ENCODE data around the gene PIEZO2.
"Not testable (repeated sequence)": the region's sequence is repeated elsewhere in the genome, so short reads cannot be mapped to it uniquely, and the experiment has no call there.

PIEZO2 gene

GRCh38 chr18:11149441-11150270, at the start of gene PIEZO2:
Gene PIEZO2 (minus strand): TSS chr18:11149569. CDS start chr18:11148588, 981 bp downstream.
- in situ Hi-C loops (cut with HindIII; ENCODE audit: low sequenced_read_pairs) = loop anchor here (5.0 kb wide), 2 partner anchors 102 to 297 kb away; no protein-coding TSS in a partner anchor

- in situ Hi-C loops (cut with HindIII; ENCODE audit: low sequenced_read_pairs) = no loop called here
These were observed 34.3 kb upstream of the PIEZO2 start for GRCh38 chr18:11183637-11184036.

- in situ Hi-C loops (cut with HindIII; ENCODE audit: low sequenced_read_pairs) = not testable (repeated sequence)
These were observed 32.3 kb upstream of the PIEZO2 start for GRCh38 chr18:11181629-11182028.

- in situ Hi-C loops (cut with HindIII; ENCODE audit: low sequenced_read_pairs) = no loop called here
These were observed 30.7 kb upstream of the PIEZO2 start for GRCh38 chr18:11179959-11180519.

GRCh38 chr18:11178951-11179549, 29.7 kb upstream of the PIEZO2 start:
- in situ Hi-C loops (cut with HindIII; ENCODE audit: low sequenced_read_pairs) = no loop called here

GRCh38 chr18:11177382-11177781, 28.0 kb upstream of the PIEZO2 start:
- in situ Hi-C loops (cut with HindIII; ENCODE audit: low sequenced_read_pairs) = no loop called here

- in situ Hi-C loops (cut with HindIII; ENCODE audit: low sequenced_read_pairs) = no loop called here
These were observed 27.1 kb upstream of the PIEZO2 start for GRCh38 chr18:11176481-11176881.

GRCh38 chr18:11175266-11175979, 26.1 kb upstream of the PIEZO2 start:
- in situ Hi-C loops (cut with HindIII; ENCODE audit: low sequenced_read_pairs) = no loop called here

- in situ Hi-C loops (cut with HindIII; ENCODE audit: low sequenced_read_pairs) = not testable (repeated sequence)
These were observed 24.8 kb upstream of the PIEZO2 start for GRCh38 chr18:11174179-11174578.

GRCh38 chr18:11167778-11168177, 18.4 kb upstream of the PIEZO2 start:
- in situ Hi-C loops (cut with HindIII; ENCODE audit: low sequenced_read_pairs) = no loop called here

GRCh38 chr18:11165952-11166351, 16.6 kb upstream of the PIEZO2 start:
- in situ Hi-C loops (cut with HindIII; ENCODE audit: low sequenced_read_pairs) = no loop called here

GRCh38 chr18:11165138-11165537, 15.8 kb upstream of the PIEZO2 start:
- in situ Hi-C loops (cut with HindIII; ENCODE audit: low sequenced_read_pairs) = no loop called here

- in situ Hi-C loops (cut with HindIII; ENCODE audit: low sequenced_read_pairs) = no loop called here
These were observed 14.3 kb upstream of the PIEZO2 start for GRCh38 chr18:11163665-11164064.

GRCh38 chr18:11162889-11163288, 13.5 kb upstream of the PIEZO2 start:
- in situ Hi-C loops (cut with HindIII; ENCODE audit: low sequenced_read_pairs) = no loop called here

GRCh38 chr18:11162462-11162861, 13.1 kb upstream of the PIEZO2 start:
- in situ Hi-C loops (cut with HindIII; ENCODE audit: low sequenced_read_pairs) = no loop called here

- in situ Hi-C loops (cut with HindIII; ENCODE audit: low sequenced_read_pairs) = no loop called here
These were observed 10.9 kb upstream of the PIEZO2 start for GRCh38 chr18:11160313-11160712.

- in situ Hi-C loops (cut with HindIII; ENCODE audit: low sequenced_read_pairs) = no loop called here
These were observed 10.5 kb upstream of the PIEZO2 start for GRCh38 chr18:11159844-11160243.

- in situ Hi-C loops (cut with HindIII; ENCODE audit: low sequenced_read_pairs) = no loop called here
These were observed 7.6 kb upstream of the PIEZO2 start for GRCh38 chr18:11156978-11157377.

GRCh38 chr18:11155034-11155759, 5.8 kb upstream of the PIEZO2 start:
- in situ Hi-C loops (cut with HindIII; ENCODE audit: low sequenced_read_pairs) = no loop called here

GRCh38 chr18:11154368-11154989, 5.1 kb upstream of the PIEZO2 start:
- in situ Hi-C loops (cut with HindIII; ENCODE audit: low sequenced_read_pairs) = loop anchor here (5.0 kb wide), 2 partner anchors 107 to 302 kb away; no protein-coding TSS in a partner anchor

All from endothelial cell of hepatic sinusoid (primary cell).